ENCODE data around the gene HEATR5A.
"Not testable (repeated sequence)": the region's sequence is repeated elsewhere in the genome, so short reads cannot be mapped to it uniquely, and the experiment has no call there.

HEATR5A gene

GRCh38 chr14:31420319-31421111, at the start of gene HEATR5A:
Gene HEATR5A (minus strand): TSS chr14:31420550. CDS start chr14:31402975, 17,575 bp downstream.
- peak; percentile 92 to 93 for DNase-seq

DNA sequence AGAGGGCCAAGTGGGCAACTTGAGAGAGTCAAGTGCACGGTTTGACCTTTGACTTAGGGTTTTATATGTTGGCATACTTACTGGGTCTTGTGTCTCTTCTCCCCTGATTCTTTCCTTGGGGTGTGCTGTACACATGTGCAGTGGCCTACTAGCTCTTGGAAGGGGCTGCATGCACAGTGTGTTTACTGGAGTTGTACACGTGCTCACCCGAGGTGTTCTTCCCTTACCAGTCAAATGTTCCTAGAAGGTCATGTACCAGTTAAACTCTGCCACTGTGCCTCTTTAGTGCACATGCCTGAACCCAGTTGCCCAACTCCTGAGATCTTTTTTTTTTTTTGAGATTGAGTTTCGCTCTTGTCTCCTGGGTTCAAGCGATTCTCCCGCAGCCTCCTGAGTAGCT, 46.2 kb upstream of the HEATR5A start:
- DNase-seq, result no peak

- DNase-seq, result no peak
Measured at GRCh38 chr14:31465111-31465510, 44.8 kb upstream of the HEATR5A start.

GRCh38 chr14:31462450-31462849, 42.1 kb upstream of the HEATR5A start:
- DNase-seq, result not testable (repeated sequence)

DNA sequence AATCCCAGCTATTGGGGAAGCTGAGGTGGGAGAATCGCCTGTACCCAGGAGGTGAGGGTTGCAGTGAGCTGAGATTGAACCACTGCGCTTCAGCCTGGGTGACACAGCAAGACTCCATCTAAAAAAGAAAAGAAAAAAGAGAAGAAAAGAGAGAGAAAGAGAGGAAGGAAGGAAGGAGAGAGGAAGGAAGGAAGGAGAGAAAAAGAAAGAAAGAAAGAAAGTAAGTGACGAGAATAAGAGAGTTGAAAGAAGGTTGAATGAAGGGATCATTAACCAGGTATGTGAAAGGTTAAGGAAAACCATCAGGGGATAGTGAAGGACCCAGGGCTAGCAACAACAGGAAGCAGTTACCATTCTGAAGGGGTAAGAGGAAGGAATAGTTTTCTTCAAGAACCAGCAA, 41.2 kb upstream of the HEATR5A start:
- DNase-seq, result no peak

DNA sequence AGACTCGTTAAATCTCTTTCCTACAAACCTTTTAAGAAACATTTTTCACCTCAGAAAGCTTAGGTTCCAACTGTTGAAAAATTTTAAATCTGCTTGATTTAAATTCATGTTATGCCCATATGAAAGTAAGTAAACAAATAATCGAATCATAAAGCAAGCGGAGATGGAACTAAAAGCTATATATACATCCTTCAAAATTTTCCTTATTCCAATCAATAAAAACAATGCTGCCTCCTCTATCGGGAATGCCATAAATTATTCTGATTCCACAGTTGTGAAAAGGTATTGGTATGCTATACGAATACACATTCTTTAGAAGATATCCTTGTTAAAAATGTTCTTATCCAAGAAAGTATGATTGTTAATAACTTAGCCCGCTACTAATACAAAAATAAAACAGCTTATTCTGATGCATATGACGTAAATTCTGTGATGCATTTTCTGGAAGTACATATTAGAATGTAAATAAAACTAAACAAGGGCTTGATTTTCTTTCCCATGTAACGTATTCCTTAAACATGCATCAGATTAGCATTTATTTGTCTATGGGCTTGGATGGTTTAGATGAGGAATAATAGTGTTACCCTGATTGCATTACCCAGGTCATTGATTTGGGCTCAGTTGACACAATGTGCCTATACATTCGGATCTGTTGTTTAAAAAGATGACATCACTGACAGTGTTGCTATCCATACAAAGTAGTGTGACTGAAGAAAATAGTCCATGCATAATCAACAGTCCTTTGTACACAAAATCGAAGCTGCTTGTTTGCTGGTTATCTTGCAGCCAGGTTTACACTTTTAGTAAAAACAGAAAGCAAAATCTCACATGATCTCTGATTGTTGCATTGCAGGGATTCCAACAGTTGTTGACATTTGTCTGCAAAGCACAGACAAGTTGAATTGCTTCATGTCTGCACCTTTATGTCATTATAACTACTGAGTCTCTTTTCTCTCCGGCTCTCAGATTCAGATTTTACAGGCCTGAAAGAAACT, 37.6 kb upstream of the HEATR5A start:
- no peak for DNase-seq

- DNase-seq, result peak; percentile 92 to 93
Measured at GRCh38 chr14:31456841-31457664, 36.7 kb upstream of the HEATR5A start, which contains the start of gene DTD2. Gene DTD2 (minus strand): TSS chr14:31457506. CDS start chr14:31457393, 113 bp downstream.

DNA sequence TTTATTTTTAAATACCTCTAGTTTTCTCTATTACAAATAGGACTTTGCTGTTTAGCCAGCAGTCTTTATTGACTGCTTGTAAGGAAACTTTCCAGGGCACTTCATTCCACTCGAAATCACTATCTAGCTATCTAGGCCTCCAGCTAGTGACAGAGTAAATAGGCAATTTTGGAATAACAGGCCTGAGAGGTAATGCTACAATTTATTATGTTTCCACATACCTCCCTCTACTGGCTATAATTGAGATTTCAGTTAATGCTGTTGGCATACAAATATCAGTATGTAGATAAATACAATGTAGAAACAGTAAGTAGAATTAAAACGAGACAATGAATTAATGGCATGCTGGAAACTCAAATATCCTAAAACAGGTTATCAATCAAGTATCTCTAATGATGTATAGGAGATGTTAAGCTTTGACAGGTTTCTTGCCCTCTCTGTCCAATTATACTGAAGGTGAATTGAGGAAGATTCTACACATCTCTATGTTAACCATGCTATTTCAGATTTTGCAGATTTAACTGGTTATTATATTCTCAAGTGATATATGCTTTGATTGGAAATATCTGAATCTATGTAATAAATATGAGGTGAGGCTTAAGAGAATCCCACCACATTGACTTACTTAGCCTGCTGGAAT, 29.7 kb upstream of the HEATR5A start:
- peak in 1 of 2 donors; percentile 24 for DNase-seq

GRCh38 chr14:31449136-31449535, 28.8 kb upstream of the HEATR5A start:
- no peak for DNase-seq

- DNase-seq, result no peak
Measured at GRCh38 chr14:31445703-31446102, 25.4 kb upstream of the HEATR5A start.

GRCh38 chr14:31442284-31442683, 21.9 kb upstream of the HEATR5A start:
- DNase-seq, result no peak

DNA sequence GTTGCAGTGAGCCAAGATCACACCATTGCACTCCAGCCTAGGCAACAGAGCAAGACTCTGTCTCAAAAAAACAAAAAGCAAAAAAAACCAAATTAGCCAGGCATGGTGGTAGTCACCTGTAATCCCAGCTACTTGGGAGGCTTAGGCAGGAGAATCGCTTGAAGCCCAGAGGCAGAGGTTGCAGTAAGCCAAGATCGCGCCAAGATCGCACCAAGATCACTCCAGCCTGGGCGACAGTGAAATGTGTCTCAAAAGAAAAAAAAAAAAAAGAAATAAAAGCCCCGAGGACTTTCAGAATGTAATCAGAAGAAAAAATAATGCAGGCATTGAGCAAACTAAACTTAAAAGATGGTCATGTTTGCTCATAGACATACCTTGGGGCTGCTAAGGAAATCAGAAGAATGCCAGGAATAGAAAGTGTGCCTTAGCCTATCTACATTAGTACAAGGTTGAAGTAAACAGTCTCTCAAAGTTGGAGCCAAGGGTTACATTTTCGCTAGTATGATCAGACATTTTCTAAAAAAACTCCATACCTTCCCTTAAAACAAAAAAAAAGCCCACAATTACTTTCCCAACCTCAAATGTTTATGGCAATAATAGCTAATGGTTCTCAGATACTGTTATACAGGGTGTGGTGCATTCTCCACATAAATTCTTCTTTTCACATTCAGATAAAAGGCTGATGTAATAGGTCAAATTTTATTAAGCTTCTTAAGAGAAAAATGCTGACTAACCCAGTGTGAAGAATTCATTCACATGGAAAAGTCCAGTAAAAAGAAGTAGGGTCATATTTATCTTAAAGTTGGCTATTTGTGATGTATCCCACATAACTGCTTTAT, 21.1 kb upstream of the HEATR5A start:
- no peak for DNase-seq

- DNase-seq, result no peak
Measured at GRCh38 chr14:31440280-31440679, 19.9 kb upstream of the HEATR5A start.

DNA sequence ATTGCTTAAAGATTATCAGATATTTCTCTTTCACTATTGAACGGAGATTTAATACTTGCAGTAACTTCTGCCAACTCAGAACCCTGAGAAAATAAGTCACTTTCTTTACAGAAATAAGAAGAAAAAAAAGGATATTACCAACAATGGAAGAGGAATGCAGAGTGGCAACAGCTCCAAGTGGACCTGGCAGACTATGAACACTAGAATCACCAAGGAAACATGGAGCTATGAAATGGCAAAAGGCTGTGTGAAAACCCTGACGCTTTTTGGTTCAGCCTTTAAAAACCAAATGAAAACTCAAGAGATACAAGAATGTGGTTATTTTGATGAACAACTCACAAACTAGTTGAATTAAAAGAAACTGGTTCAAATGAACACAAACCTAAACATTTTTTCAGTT, 19.2 kb upstream of the HEATR5A start:
- DNase-seq, result no peak

GRCh38 chr14:31437045-31437691, 16.8 kb upstream of the HEATR5A start:
- not testable (repeated sequence) for DNase-seq

DNA sequence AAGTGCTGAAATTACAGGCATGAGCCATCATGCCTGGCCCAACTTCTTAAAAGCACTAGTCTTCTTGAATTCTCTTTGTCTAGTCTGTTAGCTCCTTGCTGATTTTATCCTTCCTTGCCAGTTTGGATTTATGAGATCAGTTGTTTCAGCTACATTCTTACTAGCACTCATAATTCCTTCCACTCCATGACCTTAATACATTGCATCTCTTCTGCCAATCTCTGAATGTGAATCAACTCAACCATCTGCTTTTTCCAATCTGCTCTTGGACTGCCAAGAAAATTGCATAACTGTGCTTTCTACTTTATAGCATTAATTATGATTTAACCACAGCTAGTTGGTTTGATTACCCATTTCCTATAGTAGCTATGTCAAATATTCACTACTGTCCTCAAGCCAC, 14.9 kb upstream of the HEATR5A start:
- no peak for DNase-seq

GRCh38 chr14:31430634-31431264, 10.4 kb upstream of the HEATR5A start:
- DNase-seq, result no peak

GRCh38 chr14:31429791-31430190, 9.4 kb upstream of the HEATR5A start:
- no peak for DNase-seq

DNA sequence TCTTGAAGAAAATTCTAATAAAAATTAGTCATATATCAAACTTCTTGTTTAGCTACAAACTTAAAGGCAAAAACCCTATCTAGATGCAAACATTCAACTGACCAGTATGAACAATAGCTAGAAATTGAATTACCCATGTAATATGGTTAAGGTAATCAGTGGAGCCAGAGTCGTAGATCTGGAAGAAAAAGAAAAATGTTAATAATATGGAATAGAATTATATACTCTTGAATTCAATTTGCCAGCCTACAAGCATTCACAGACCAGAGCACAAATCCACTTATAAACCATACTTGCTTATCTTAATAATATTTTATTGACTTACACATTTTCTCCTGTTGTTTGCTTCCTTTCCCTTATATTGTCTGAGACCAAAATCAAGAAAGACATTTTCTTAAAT, 7.7 kb upstream of the HEATR5A start:
- DNase-seq, result no peak

DNA sequence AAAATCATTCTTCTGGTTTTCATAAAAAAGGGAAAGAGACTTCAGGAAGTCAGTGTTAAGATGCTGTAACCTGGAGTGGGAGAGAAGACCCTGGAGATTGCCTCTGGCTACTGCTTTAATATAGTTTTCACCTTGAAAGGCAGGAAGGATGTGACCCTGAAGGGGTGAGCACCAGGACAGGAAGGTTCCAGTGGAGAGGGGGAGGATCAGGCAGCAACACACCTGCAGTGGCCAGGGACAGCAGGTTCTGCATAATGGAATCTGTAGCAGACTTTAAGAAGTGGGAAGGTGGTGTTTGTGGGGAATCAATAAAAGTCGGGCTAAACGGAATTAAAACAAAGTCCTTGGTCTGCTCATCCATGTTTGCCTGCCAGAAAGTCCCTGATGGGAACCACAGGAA, 6.3 kb upstream of the HEATR5A start:
- DNase-seq, result no peak
